DMS 273 (cell line): ENCODE measurements around the gene DOCK4.

Experiments
- DNase-seq: peaks from one replicate; lab custom pipeline; 2025; ENCODE audit not compliant: unreplicated experiment; lab: John Stamatoyannopoulos, UW

The DOCK4 gene

GRCh38 chr7:112215787-112216186 is 9.6 kb upstream of the DOCK4 start:
- no peak for DNase-seq

DNA sequence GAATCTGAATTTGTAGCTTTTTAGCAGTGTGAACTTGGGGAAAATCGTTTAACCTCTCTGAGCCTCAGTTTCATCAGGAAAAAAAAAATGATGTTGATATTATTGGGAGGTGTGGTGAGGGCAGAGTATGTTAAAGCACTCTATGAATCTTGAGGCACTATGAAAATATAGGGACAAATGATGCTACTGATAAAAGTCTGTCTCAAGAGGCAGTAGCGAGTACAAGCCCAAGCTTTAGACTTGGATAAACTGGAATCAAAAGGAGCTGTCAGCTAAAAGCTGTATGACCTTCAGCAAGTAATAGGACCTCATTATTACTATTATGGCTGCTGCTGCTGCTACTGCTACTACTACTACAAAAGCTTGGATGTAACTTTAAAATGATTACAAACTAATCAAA is 8.7 kb upstream of the DOCK4 start:
- peak; percentile 34 for DNase-seq

GRCh38 chr7:112214268-112214667 is 8.1 kb upstream of the DOCK4 start:
- DNase-seq, result no peak

GRCh38 chr7:112213735-112214134 is 7.5 kb upstream of the DOCK4 start:
- no peak for DNase-seq

DNA sequence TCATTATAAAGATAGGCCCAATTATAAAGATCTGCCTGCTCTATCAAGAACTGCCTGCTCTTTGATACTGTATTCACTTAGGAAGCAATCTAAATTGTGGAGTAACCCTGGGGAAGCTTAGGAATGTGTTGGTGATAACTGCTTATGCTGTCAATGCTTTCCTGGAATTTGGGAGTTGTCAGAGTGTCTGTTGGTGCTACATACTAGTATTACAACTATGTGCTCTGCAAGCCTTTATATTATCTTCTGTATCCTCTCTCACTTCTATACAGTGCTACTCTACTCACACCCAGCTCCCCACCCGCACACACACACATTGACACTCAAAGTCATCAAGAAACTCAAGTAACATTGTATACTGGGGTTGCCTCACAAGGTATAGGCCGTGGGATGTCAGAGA is 6.4 kb upstream of the DOCK4 start:
- DNase-seq, result no peak

GRCh38 chr7:112211348-112211907 is 5.2 kb upstream of the DOCK4 start:
- no peak for DNase-seq

DNA sequence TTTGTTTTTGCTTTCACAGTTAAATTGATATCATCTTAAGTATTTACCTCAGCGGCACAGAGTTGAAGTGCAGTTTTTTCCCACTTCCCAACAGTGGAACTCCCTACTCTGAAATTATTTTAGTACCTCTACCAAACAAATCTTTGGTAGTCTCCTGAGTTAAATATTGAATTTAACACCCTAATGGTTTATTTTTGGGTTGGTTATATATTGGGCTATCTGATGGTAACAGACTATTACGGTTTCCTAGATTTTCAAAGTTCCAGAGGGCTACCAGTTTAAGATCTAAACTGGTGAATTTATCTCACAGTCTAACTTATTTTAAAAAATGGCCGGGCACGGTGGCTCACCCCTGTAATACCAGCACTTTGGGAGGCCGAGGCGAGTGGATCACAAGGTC is 1.6 kb upstream of the DOCK4 start:
- no peak for DNase-seq

- DNase-seq, result peak; percentile 81
These were observed 893 bp upstream of the DOCK4 start for GRCh38 chr7:112206991-112207592.

GRCh38 chr7:112205343-112206237 is 609 bp downstream of the DOCK4 start:
- peak; percentile 88 for DNase-seq

GRCh38 chr7:112204499-112205342 is 1.5 kb downstream of the DOCK4 start:
- peak; percentile 67 for DNase-seq

DNA sequence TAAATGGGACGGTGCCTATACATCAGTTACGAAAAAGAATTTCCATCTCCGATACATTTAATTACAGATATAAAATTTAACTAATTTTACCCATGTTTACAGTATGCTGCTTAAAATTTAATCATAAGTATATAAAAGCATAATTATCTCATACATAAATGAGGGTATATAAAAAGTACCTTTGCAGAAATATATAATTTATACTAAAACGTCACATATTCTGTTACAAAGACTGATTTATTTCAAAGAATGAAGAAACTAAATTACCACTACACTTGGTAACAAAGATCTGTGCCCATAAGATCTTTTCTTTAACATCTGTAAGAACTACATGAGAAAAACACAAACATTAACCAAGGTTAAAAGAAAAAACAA is 2.8 kb downstream of the DOCK4 start:
- no peak for DNase-seq

DNA sequence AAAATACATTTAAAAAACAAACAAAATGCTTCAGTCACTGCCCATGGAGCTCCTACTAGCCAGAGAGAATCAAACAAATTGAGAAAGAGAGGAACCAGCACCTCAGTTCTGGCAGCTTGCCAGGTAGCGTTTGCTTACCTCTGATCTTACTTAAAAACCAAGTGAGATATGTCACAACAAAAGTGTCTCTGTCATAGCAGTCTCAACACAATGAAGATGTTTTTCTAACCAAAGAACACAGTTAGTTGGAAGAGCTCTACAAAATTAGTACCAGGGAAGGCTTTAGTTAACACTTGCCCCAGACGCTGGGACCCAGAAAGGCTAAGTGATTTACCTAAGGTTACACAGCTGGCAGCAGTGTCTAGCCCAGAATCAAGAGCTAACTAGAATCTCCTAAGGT is 3.4 kb downstream of the DOCK4 start:
- DNase-seq, result peak; percentile 55

- no peak for DNase-seq
These were observed 4.4 kb downstream of the DOCK4 start for GRCh38 chr7:112201839-112202238.

DNA sequence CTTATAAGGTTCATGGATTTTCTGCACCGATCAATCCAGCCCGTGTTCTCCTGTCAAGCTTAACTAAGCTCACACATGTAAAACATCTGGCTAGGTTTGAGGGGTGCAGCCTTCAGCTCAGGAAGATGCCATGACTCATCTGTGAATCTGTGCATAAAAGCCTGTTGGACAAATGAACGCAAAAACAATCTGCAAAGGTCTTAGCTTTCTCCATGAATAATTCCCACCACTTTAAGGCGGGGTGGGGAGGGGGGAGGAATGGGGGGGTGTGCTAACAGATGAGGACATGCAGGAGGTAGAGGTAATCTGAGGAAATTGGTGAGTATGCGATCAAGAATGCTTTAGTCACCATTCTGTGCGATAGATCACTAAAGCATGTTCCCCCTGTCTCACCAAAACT is 4.8 kb downstream of the DOCK4 start:
- DNase-seq, result peak; percentile 28

- no peak for DNase-seq
These were observed 6.5 kb downstream of the DOCK4 start for GRCh38 chr7:112199672-112200071.

- DNase-seq, result no peak
These were observed 7.1 kb downstream of the DOCK4 start for GRCh38 chr7:112199035-112199655.

- DNase-seq, result no peak
These were observed 8.9 kb downstream of the DOCK4 start for GRCh38 chr7:112197322-112197721.

DNA sequence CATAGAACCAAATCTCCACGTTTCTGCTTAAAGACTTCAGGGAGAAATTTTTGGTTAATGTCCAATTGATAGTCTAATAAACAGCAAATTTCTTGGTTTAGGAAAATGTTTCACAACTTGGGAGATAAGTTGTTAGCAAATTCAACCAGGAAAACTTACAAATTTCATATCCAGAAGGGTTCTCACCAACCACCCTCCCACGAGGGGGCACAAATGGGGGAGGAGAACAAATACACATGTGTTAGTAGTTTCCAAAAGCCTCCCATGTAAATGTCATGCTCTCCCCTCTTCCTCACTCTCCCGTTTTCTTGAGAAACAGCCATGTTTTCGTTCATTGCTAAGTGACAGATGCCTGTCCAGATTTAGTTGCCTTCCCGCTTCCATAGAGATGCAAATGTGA is 10.5 kb downstream of the DOCK4 start:
- DNase-seq, result peak; percentile 18

DNA sequence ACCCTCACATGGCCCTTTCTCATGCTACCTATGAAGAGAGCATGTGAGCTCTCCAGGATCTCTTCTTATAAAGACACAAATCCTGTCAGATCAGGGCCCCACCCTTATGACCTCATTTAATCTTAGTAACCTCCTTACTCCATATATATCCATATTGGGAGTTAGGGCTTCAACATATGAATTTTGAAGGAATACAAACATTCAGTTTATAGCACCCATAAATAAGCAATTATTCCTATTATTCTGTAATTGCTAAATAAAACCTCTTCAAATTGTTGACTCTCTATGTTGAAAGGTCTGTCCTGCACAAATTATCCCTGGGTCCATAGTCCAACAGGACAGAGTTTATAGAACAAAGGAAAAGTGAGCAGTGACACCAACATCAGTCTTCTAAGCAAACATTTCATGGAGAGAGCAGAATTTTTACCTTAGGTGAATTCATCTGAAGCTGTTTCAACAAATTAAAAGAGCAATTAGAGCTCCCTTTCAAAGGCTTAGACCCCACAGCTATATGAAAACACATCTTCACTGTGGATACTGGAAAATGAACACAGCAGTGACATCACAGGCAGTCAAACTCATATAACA is 12.2 kb downstream of the DOCK4 start:
- no peak for DNase-seq
